Activated T-cell treated with anti-CD3 and anti-CD28 coated beads for 48 hours (primary cell): ENCODE results near the gene SVEP1.
"Not testable (repeated sequence)": the region's sequence is repeated elsewhere in the genome, so short reads cannot be mapped to it uniquely, and the experiment has no call there.

Source experiments
- DNase-seq: peaks from one replicate; pipeline ENCODE4 v3.0.0-alpha.2; 2020; ENCODE audit warnings: low read depth

The SVEP1 gene

DNA sequence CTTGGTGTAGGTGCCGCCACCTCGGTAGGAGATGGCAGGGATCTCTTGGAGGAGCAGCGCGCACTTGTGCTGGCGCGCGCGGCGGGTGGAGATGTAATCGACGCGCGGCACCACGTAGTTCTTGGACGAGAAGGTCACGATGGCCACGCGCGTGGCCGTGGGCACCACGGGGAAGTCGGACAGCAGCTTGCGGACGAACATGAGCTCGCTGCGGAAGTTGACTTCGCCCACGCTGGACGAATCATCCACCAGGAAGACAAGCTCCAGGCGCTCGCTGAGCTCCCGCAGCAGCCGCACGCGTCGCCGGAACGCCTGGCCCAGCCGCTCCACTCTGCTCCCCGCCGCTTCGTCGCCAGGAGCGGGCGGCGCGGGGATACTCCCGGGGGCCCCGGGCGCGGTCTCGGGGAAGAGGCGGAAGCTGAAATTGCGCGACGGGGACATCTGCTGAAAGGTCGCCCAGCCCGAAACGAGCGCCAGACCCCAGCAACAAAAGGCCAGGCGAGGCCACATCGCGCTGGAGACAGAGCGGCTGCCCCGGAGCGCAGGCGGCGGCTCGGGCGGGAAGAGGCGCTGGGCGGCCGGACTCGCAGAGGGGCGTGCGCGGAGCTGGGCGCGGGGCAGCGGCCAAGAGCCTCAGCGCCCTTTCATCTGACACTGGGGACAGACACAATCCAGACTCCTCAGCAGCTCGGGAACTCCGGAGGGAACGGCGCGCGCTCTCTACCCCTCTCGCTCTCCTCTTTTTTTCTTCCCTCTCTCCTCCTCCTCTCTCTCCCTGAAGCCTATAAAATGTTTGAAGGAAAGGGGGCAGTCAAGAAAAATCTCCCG lies at the start of gene SVEP1:
SVEP1 (minus strand) TSS at position 708 of the 828 bp plus-strand sequence; CDS start at position 510, 198 bp downstream.
- no peak for DNase-seq

GRCh38 chr9:110626101-110626829 lies 46.7 kb upstream of the SVEP1 start:
- DNase-seq: peak; percentile 11

DNA sequence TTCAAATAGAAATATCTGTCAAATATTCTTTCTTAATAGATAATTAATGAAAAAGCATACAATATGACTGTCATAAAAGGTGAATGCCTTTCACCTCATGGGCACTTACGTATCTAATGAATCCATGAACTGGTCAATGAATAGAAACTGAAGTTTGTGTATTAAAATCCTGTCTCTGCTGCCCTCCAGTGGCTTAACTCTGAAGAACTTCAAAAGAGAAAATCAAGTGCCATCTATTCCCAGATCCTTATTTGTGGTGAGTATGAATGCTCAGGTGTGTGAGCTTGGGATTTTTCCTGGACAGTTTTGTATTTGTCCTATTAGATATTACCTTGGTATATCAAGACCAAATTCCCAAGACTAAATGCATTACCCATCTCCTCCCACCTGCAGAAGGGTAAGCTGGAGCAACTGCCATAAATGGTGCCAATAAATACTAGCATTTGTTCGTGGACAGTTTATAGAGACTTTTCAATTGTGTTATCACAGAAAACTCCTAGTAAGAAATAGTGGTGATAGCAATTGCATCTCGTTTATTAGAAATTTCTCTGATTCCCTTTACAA lies 44.0 kb upstream of the SVEP1 start:
- DNase-seq: no peak

DNA sequence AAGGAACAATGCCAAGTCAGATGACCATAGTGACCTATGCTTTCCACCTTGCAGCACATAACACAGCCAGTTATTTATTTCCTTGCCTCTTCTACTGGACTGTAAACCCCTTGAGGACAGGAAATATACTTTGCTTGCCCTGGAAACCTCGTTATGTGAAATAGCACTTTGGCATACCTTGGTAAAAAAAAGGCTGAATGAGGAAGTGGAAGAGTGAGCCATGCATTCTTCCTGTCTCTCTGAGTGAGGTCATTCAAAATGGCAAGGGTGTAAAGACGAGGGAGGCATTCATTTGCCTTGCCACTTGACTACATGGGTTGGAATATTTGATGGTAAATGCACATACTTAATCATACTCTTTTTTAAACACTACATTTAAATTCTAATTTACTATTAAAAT lies 42.8 kb upstream of the SVEP1 start:
- DNase-seq: no peak

- DNase-seq: no peak
Observed at GRCh38 chr9:110620726-110621125, 41.2 kb upstream of the SVEP1 start.

GRCh38 chr9:110619831-110620230 lies 40.3 kb upstream of the SVEP1 start:
- no peak for DNase-seq

GRCh38 chr9:110615498-110615897 lies 36.0 kb upstream of the SVEP1 start:
- no peak for DNase-seq

- not testable (repeated sequence) for DNase-seq
Observed at GRCh38 chr9:110614576-110614975, 35.0 kb upstream of the SVEP1 start.

- DNase-seq: no peak
Observed at GRCh38 chr9:110606179-110606790, 26.7 kb upstream of the SVEP1 start.

- no peak for DNase-seq
Observed at GRCh38 chr9:110605565-110605964, 26.0 kb upstream of the SVEP1 start.

GRCh38 chr9:110604171-110604601 lies 24.6 kb upstream of the SVEP1 start:
- DNase-seq: no peak

DNA sequence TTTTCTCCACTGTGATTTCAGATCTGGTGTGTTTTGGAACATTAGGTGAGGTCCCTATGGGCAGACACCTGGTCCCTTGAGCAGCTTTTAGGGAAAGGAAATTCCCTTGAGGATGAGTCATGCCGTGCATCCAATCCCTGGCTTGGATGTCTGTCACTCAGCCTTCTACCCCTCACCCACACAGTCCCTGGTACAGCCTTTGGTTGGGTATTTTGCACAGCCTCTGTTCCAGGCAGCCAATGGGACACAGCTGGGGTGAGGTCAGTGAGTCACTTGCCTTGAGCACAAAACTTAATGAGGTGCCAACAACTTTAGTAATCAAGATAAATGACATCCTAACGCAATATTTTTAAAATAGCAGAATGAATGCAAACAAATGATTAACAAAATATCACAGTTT lies 22.7 kb upstream of the SVEP1 start:
- no peak for DNase-seq

DNA sequence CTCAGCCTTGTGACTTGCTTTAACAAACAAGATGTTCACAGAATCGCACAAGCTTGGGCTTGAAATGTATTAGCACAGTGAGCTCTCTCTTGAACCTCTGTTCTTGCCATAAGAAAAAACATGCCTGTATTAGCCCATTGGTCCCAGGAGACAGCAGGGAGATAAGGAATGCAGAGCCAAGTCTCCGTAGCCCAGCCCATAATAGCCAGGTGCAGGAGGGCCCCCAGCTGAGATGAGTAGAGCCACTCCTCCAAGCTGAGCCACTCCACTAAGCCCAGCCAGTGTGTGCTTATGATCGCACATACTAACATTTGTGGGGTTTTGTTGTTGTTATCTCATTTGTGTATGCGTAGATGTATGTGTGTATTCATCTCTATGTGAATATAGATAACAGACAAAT lies 21.6 kb upstream of the SVEP1 start:
- DNase-seq: no peak

DNA sequence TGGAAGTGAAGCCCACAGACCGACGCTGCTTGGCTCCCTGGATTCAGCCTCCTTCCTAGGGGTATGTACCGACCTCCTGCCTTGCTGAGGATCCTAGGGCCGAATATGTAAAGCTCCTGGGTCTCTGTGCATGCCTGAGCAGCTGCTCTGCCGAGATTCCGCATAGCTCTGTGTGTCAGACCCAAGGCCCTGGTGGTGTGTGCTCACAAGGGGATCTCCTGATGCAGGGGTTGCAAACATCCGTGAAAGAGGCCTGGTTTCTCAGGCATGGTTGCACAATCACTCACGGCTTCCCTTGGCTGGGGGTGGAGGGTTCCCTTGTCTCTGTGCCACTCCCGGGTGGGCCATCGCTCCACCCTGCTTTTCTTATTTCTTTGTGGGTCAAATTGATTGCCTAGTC lies 19.9 kb upstream of the SVEP1 start:
- DNase-seq: no peak

- DNase-seq: no peak
Observed at GRCh38 chr9:110592044-110592830, 12.7 kb upstream of the SVEP1 start.

DNA sequence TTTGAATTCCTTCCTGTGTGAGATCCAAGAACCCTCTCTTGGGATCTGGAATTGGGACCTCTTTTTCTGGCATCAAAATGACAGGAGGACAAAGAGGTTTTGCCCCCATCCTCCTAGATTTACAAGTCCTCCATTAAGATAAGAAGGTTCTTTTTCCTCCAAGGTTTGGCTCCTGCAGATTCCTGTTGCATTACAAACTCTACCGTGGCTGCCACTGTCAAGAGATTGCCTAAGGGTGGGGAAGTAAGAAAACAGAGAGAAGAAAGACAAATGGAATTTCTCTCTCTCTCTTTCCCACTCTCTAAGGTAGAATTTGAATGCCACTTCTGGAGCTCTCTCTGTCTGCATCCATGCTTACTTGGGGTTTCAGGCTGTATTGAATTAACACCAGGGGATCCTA lies 12.0 kb upstream of the SVEP1 start:
- DNase-seq: no peak

GRCh38 chr9:110590816-110591215 lies 11.3 kb upstream of the SVEP1 start:
- no peak for DNase-seq

- DNase-seq: no peak
Observed at GRCh38 chr9:110588296-110588695, 8.8 kb upstream of the SVEP1 start.

GRCh38 chr9:110583237-110583636 lies 3.7 kb upstream of the SVEP1 start:
- no peak for DNase-seq

- DNase-seq: no peak
Observed at GRCh38 chr9:110582156-110582555, 2.6 kb upstream of the SVEP1 start.

DNA sequence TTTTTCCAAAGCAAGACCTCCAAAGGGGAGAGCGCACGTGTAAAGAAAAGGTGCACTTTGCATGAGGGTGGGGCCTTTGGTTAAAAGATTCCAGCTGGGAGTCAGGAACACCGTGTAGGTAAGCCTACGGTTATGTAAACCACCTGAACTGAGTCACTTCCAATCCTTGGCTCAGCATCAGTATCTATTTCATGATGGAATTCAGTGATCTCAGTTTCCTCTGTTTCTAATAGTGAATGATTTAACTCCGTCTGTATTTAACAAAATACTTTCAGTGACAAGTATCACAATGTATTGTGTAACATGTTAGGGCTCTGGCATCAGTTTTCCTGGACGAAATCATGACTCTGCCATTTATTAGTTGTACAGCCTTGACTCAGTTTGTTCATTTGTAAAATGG lies 1.3 kb upstream of the SVEP1 start:
- DNase-seq: no peak

DNA sequence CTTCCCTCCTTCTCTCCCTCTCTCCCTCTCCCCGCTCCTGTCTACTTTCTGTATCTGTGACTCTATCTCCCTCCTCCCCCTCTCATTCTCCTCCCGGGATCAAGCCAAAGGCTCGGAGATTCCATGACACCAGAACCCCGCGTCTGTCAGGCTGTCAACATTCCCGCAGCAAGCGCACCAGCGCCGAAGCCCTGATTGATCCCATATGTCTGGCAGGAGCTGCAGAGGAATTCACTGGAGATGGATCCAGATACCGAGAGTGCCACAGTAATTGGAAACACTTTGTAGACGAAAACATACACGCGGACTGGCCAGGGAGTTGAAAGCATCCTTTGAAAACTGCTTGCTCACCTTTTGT lies 300 bp upstream of the SVEP1 start:
- no peak for DNase-seq
